Left colon (tissue), 2 donors: ENCODE measurements around the gene KIF6. TPM values are rescaled to one million over a fixed set of nuclear protein-coding genes. Genes with fewer than 3 reads are reported as not detected.

ENCODE experiments used
- ATAC-seq: fragments of 200-7000 bp; cut with Tn5 transposase; one replicate; pipeline ENCODE4 v1.9.1; 2020; ENCODE audit warnings: mild to moderate bottlenecking, moderate library complexity
- DNase-seq, 2 donors: peaks; one replicate each; pipeline ENCODE4 v3.0.0-alpha.2; 2020
- intact Hi-C, 2 donors: fragments of 100-400 bp; cut with DNase I in 1 of 2; cut with micrococcal nuclease in 1 of 2; formaldehyde crosslinking; loops; one replicate each; pipeline versions ENCODE4 v1.11.2 to v1.14.0; 2022; cut with DNase I, micrococcal nuclease
- total RNA-seq, 2 donors: library from RNA; stranded (reverse); fragmentation: NEBNext Ultra II Directional; extraction: Animal tissue kit (Norgen Biotek cat#: 25700); gene quantifications; one replicate each; pipeline ENCODE4 v1.2.1, GENCODE V29; 2021
- donor health status: DM: no; HTN: no; CAD: no.
- donor health status: DM: yes; HTN: yes; CAD: no.

Gene KIF6
- total RNA-seq, 2 donors from 2014 or later = 0.14 to 0.92 TPM

DNA sequence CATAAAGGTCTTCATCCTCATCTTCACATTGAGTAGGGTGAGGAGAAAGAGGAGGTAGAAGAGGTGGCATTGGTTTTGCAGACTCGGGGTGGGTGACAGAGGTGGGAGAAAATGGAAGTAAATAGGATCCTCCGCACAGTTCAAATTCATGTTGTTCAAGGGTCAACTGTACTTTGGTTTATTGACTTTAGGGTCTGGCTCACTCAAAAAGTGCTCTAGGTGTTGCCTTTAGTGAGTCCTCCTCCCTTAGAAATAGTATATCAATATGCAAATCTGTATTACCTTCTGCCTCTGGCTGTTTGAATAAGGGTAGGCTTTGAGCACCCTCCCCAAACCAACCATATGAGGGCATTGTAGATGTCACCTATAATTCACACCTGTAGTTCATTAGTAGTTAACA lies 54.7 kb downstream of the KIF6 start:
- ATAC-seq = no peak
- intact Hi-C loops = no loop called here
- no peak for DNase-seq

DNA sequence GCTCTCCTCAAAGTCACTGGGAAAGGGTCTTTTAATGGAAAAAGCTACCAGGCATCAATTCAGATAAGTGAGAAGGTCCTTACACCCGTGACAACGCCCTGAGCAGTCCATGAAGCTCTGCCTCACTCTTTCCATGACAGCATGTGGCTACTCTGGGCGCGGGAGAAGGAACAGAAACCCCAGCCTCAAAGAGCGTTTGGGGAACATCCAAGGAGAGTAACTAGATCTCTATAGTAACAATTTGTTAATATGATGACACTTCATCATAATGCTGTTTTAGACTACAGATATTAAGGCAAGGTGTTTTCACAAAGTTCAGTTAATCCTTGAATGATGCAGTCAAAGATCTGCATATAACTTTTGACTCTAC lies 55.2 kb downstream of the KIF6 start:
- ATAC-seq (no peak), DNase-seq (no peak)
- intact Hi-C loops = no loop called here

DNA sequence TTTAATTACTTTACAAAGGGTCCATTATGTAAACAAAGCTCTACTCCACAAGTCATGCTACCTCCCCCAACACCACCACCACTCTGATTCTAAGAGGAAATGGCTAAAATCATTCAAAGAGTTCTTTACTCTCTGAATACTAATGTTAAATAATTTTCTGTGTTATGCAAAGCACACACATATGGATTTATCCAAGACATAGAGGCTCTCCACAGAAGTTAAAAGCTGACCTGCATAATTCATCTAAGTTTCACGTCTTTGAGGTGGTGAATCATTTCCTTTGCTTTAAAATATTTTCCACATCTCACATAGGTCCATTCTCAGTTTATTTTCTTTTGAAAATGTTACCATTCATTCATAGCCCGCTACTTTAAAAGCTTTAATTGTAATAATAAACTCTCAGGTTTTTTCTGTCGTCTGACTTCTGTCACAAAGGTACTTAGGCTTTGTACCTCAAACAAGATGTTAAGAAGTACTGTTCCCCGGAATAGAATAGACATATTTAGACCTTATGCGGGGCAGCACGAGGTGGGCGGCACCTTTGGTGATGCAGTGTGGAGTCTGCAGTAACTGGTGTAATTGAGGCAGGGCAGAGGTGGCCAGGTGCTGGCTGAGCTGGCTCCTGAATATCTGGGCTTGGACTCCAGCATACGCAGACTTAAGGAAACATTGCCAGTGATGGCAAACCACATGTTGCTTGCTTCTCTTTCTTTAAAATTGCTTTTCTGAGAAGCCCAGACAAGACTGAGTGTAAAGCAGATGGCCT lies 55.8 kb downstream of the KIF6 start:
- no peak for DNase-seq
- no peak for ATAC-seq
- intact Hi-C loops = no loop called here

DNA sequence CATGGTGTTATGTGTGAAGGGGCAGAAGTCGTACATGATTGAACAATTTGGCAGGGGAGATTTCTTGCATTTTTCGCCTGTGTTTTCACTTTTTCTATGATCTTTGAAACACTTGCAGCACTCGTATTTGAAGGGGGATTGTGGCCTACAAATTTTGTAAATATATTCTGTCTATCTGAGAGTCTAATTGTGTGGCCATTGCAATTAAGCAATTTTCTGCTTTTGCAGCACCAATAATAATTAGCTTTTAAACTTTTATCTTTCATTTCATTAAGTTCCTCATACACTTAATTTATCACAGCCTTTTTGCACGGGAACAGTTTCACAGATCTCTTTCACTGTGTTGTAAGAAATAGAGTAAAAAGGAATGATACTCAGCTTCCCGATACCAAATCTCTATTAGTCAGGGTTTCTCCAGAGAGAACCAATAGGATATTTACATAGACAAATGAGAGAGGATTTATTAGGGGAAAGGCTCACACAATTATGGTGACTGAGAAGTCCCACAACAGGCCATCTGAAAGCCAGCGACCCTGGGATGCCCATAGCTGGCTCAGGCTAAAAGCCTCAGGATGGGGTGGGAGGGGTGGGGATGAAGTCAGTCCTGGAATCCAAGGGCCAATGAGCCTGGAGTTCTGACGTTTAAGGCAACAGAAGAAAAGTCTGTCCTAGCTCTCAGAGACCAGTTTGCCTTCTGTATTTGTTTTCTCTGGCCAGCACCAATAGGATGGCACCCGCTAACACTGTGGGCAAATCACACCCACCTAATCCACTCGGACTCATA lies 58.3 kb downstream of the KIF6 start:
- ATAC-seq = no peak

DNA sequence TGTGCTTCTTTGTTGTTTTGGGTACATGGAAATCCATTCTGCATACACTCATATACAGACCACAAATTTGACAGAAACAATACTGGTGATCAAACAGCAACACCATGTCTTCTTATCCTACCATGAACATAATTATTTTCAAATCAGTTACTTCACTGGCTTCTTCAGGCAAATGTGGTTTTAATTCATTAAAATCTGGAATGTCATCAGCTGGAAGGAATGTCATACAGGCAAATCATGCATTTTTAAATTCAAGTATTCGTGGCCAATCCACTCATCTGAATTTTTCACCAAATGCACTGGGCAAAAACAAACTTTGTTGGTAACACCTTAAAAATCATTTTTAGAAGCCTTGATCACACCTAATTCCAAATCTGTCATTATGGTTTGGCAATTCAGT lies 59.3 kb downstream of the KIF6 start:
- ATAC-seq (no peak), DNase-seq (no peak)
- intact Hi-C loops = no loop called here

More for the DNA sequence above, 58.3 kb downstream of the KIF6 start:
- no peak for DNase-seq
- intact Hi-C loops = no loop called here

DNA sequence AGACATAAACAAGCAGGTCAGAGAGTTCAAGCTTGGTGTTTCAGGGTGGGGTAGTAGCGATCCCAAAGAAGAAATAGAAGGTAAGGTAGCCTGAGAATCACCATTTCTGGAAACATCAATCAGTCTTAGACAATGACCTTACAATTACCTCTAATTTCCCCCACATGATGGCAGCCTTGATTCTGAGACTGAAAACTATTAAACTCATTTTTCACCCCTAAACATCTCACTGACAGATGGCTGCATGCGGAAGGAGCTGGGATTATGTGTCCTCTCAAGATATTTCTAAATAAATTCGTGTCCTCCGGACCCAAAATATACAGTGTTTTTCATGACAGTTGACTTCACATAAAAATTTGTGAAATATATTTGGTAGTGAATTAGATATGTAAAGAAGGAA lies 61.0 kb downstream of the KIF6 start:
- intact Hi-C loops = no loop called here
- ATAC-seq (no peak), DNase-seq (no peak)

DNA sequence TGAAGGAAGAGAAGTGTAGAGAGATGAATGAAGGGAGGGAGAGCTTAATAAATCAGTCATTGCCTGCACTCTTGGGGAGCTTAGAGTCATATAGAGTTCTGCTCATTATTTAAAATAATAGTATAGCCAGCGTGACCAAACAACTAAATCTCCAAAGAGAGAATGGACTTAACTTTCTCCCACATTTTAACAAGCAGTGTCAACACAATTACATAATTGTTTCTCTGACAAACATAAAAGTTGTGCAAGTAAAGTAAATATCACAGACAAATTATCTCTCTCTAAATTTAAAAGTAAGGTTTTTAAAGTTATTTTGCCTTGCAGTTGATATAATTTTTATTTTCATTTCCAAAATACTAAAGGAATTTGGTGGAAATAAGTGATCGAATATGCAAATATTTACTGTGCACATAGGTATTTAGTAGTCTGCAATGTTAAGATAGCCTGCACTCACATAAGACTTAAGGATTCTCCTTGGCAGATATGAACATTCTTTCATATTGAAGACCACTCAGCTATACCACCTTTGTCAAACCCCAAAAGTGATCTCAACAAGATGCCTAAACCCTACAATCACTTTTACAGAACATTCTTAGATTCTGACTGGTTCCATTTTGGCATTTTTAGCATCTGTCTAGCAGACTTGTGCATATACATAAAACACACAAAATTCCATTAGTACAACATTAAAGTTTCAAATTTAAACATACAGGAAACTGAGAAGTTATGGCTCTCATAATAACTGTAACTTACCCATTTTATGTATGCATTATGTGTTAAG lies 67.7 kb downstream of the KIF6 start:
- no peak for ATAC-seq
- intact Hi-C loops = no loop called here
- DNase-seq = no peak

DNA sequence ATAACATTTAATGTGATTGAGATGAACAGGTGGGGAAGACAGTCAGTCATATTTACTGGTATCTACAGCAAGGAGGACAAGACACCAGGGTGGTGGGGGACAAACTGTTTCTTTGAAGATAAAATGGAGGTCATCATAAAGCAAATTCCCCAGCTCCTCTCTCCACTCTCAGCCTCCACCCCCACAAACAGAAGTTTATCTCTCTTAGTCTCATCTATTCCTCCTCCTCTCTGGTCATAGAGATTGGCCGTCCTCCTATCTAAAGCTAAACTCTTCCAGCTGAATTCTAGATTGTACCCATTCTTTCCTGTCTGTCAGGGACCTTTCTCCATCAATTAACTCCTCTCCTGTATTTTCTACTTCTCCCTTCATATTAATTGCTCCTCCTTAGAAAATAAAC lies 71.1 kb downstream of the KIF6 start:
- intact Hi-C loops = no loop called here
- ATAC-seq = no peak
- DNase-seq = no peak

DNA sequence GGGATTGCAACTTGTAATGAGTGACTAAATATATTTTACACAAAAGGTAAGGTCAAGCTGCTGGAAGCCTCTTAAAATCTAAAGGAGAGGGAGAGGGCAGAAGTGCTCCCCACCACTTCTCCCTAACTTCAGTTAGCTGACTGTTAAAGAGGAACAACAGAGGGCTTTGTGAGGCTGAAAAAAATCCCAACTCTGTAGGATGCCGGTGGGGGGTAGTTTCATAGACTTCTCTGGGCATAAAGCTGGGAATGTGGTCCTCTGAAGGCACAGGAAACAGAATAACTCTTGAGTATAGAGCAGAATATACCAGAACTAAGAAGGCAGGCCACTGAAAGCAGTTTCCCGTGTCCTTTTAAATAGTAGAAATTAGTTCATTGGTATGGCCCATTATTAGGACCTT lies 71.6 kb downstream of the KIF6 start:
- no peak for DNase-seq
- ATAC-seq = no peak
- intact Hi-C loops = no loop called here

DNA sequence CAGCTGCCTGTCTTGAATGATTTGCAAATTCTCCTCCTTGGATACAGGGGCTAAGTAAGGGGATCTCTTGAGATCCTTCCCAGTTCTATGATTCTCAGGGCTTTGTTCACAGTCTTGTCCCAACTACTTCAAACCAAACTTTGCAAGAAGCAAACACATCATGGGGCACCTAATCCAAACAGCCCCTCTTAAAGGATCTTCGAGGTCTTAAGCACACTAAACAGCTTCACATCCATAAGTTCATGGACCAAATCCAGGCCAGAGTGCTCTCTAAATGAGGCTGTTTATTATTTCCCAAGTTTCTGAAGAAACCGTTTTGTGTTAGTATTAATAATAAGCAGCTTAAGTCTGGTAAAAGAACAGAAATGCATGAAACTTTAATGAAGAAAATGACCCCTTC lies 75.2 kb downstream of the KIF6 start:
- DNase-seq = no peak
- ATAC-seq = no peak
- intact Hi-C loops = no loop called here

DNA sequence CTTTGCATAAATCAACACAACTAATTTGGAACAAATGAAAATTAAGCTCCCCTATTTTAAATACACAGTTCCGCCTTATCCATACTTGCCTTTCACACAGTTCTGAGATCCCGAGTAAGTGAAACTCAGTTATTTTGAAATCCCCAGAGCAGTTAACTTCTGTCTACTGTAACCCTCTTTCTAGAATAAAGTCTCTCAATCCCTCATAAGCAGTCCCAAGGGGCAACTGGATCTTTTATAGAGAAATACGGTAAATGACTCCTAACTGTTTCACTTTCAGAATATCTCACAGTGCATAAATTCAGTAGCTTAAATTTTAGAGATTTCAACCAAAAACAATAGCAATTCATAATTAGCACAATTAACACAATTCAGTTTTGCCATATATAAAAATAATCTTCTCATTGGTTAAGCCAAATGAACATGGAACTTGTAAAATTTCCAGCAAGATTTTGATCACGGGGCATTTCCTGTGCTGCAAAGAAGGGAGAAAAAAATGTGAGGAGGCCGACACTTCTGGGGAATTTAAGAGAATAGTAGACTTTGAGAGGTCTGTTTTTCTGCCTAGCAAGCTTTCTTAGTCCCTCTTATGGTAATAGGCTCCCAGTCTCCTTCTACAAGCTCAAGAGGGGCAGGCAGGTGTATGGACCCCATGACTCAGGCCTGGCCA lies 78.3 kb downstream of the KIF6 start:
- ATAC-seq (no peak), DNase-seq (no peak)

DNA sequence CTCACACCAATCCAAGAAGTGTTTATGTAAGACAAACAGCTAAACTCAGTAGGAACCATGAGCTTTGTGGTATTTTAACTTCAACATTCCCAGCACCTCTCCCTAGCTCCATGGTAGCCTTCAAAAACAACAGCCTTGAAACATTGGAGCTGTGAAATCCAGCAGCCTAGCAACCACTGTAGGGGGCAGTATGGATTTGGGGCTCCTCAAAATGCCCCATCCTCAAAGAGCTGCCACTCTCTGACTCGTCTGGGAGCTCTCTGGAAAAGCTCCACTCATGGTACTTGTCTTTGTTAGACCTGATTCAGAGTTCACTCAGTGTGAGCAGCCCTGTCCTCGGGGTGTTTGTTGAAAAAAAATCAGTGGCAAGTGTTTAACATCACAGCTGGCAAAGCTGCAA lies 82.9 kb downstream of the KIF6 start:
- DNase-seq (no peak), ATAC-seq (no peak)
- intact Hi-C loops = no loop called here

More for the DNA sequence above, 78.3 kb downstream of the KIF6 start:
- intact Hi-C loops = no loop called here

DNA sequence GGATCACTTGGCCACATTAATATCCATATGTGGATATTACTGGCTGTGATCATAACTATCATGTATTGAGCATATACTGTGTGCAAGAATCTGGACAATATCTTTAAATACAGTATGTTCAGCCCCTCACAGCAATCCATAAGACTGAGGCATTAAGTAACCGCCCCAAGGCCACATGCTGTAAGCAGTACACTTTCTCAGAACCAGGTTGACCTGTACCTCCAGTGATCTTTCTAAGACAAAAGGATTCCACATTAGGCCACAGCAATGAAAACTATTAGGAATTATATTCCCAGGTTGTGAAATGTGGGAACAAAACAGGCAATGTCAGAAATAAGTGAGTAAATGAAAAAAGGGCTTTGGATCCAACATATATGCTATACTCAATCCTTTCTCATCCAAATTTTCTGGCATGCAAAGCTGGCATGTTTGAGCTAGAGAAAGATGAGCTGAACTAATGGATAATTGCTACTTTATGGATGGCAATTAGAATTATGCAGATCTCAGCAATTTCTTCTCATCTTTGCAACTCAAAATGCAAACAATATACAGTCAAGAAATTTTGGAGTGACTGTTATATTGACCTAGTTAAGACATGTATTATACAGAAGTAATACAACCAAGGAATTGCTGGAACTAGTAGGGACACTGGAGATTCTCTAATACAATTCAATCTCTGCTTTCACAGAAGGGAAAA lies 86.9 kb downstream of the KIF6 start:
- no peak for ATAC-seq
- intact Hi-C loops = no loop called here
- no peak for DNase-seq

DNA sequence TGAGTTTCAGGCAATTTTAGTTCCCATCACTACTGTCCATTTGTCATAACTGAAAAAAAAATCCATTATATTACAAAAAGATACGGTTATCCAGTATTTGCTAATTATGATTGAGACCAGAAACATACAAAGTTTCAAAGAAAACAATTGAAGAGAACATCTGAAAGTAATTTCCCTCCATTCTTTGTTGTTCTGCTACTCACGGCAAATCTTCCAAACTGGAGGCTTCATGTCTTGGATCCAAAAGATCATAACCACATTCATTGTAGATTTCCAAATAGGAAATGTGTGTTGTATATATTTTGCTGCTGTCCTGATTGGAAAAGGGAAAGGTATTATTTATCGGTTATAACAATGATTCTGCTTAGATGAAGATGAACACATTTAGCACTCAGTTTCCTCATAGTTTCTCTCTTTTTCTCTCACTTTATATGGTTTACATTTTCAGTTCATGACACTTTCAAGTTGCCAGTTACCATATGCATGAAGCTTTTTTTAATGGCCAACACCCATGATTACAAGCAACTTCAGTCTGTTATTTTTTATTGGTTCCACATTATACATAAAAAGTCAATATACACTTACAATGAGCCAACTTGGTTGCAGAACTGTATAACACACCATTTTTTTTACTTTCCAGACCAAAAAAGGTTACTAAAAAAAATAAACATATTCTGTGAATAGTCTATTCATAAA lies 90.4 kb downstream of the KIF6 start:
- intact Hi-C loops = no loop called here
- no peak for ATAC-seq
- DNase-seq = no peak

DNA sequence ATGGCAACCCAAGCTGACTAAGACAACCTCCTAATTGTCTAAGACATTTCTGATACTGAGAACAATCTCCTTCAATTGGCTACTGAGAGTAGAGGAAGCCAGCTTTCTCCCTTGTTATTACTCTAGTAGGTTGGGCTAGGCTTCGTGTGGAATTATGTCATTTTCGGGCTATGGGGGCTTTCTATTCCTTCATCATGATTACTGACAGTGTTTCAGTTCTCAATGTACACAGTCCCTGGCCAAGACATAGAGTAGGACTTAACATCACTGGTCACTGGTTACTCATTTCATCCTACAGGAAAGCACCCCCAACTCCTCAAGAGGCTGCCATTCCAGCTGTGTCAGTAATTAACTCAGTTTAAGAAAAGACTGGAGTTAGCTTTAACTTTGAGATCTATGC lies 100.0 kb downstream of the KIF6 start:
- DNase-seq = no peak
- intact Hi-C loops = no loop called here
- no peak for ATAC-seq

DNA sequence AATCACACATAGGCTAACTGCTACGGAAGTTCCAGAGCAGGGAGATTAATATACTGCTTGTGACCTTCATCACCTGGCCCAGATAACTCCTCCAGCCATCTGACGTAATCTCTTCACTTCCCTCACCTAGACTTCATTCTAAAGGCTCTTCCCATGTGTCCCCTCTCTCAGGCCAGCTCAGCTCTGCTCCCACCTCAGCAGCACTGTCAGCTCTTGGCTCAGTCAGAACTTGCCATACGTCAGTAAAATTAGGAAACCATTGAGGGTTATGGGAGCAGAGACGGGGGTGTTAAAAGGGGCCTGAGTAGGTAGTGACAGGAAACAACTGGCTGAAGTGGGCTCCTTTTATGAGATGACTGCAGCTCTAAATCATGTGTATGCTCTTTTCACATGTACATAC lies 101.5 kb downstream of the KIF6 start:
- ATAC-seq = no peak
- no peak for DNase-seq
- intact Hi-C loops = no loop called here

DNA sequence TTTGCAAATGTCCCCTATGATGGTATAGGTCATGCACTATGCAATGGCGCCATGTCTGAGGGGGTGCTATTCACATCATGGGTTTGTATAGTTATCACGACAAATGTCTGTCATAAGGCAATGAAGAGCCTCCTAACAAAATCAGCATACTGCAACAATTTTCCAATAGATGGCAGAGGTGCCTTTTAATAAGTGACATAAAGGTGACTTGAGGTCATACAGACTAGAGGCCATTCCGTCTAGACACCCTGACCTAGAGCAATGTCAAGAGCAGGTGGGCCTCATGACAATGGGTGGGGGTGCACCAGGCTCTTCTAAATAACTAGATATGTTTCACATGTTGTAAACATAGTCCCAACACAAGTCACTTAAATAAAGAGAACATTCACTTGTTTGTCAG lies 107.7 kb downstream of the KIF6 start:
- intact Hi-C loops = no loop called here
- ATAC-seq = no peak
- no peak for DNase-seq

DNA sequence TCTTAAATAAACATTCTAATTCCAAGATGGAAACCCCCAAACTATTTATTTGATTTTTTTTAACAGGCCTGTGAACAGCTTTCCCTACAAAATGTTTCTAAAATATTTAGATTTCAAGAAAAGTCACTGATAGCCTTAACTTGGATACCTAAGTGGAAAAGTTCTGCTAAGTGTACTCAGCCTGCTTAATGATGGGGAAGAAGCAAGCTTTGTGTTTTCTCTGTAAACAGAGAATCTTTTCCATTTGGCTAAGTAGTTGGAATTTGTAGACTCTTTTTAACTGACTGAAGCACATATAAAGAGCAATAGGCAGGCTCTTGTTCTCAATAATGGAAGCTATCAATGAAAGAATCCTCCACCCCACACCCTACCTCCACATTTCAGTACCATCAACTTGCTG lies 108.2 kb downstream of the KIF6 start:
- DNase-seq (no peak), ATAC-seq (no peak)
- intact Hi-C loops = no loop called here
